GM12872 (cell line): ENCODE data around the gene AVL9.

Experiments used
- CTCF ChIP-seq: IDR thresholded peaks from 3 replicates; pipeline ENCODE4 v1.5.1; 2011; ENCODE audit warnings: low read depth, mild to moderate bottlenecking, low read length, moderate library complexity; ENCODE audit not compliant: insufficient read depth

The AVL9 gene

GRCh38 chr7:32539366-32539765, 44.1 kb downstream of the AVL9 start:
- TF ChIP-seq CTCF: no peak

GRCh38 chr7:32539919-32540531, 44.7 kb downstream of the AVL9 start:
- no peak for TF ChIP-seq CTCF

- no peak for TF ChIP-seq CTCF
These were observed 47.3 kb downstream of the AVL9 start for GRCh38 chr7:32542595-32542994.

- no peak for TF ChIP-seq CTCF
These were observed 64.2 kb downstream of the AVL9 start for GRCh38 chr7:32559480-32559879.

- no peak for TF ChIP-seq CTCF
These were observed 64.8 kb downstream of the AVL9 start for GRCh38 chr7:32560075-32560474.

GRCh38 chr7:32561613-32562012, 66.3 kb downstream of the AVL9 start:
- no peak for TF ChIP-seq CTCF

- no peak for TF ChIP-seq CTCF
These were observed 69.3 kb downstream of the AVL9 start for GRCh38 chr7:32564542-32564941.
